SU-DHL-6 (cell line): ENCODE data around the gene COG7.

Source experiments
- CTCF ChIP-seq: fragments of 200-600 bp; sonication (generic); IDR thresholded peaks from one replicate; pipeline ENCODE4 v1.5.1; 2017; ENCODE audit warnings: antibody characterized with exemption, mild to moderate bottlenecking, low read length, moderate library complexity; ENCODE audit not compliant: insufficient read depth, poor library complexity, severe bottlenecking
- EZH2phosphoT487 ChIP-seq: fragments of 200-600 bp; sonication (generic), shearing (Covaris generic); conservative IDR thresholded peaks from 2 replicates; pipeline ENCODE4 v1.6.1; 2018; ENCODE audit warnings: mild to moderate bottlenecking, antibody characterized with exemption, low read length, moderate library complexity, mixed read lengths

DNA sequence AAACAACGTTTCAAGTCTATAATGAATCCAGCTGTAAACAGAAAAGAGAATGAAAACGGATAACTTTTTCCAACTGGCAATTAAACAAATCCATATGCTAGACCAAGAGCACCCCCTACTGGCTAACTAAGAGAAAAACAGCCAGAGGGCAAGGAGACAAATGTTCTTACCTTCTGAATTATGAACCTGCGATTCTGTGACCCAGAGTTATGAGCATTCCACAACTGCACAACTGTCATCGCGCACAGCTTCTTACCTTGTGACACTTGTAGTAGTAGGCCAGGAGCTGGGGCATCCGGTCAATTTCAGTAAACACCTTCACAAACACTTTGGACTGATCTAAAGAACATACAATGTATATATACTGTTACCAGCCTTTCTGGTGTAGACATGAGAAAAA, 18.6 kb downstream of the COG7 start:
- TF ChIP-seq CTCF (peak; percentile 74), EZH2phosphoT487 (no peak)
